ENCODE measurements around the gene ZDHHC14.
A peak's percentile ranks its signal among the peaks of the same experiment; 100 is the strongest.

ZDHHC14 gene

GRCh38 chr6:157517601-157518359 lies 136.8 kb downstream of the ZDHHC14 start:
- TF ChIP-seq GATA1 (IDR thresholded peaks at IDR 0.05; ENCODE audit: low read depth, low read length) (no peak), POLR2A (IDR thresholded peaks at IDR 0.05; ENCODE audit: low read length) (no peak)
- no peak for DNase-seq

- DNase-seq, result no peak
- no peak for TF ChIP-seq POLR2A (IDR thresholded peaks at IDR 0.05; ENCODE audit: low read length)
- TF ChIP-seq GATA1 (IDR thresholded peaks at IDR 0.05; ENCODE audit: low read depth, low read length), result no peak
Observed at GRCh38 chr6:157518397-157519250, 137.6 kb downstream of the ZDHHC14 start.

GRCh38 chr6:157519255-157520116 lies 138.5 kb downstream of the ZDHHC14 start:
- no peak for TF ChIP-seq POLR2A (IDR thresholded peaks at IDR 0.05; ENCODE audit: low read length)
- TF ChIP-seq GATA1 (IDR thresholded peaks at IDR 0.05; ENCODE audit: low read depth, low read length), result no peak
- no peak for DNase-seq

- DNase-seq, result no peak
- no peak for TF ChIP-seq POLR2A (IDR thresholded peaks at IDR 0.05; ENCODE audit: low read length)
- no peak for TF ChIP-seq GATA1 (IDR thresholded peaks at IDR 0.05; ENCODE audit: low read depth, low read length)
Observed at GRCh38 chr6:157520117-157520406, 139.1 kb downstream of the ZDHHC14 start.

- DNase-seq, result peak in 1 of 2 experiments; percentile 27
- TF ChIP-seq POLR2A (IDR thresholded peaks at IDR 0.05; ENCODE audit: low read length), result no peak
- TF ChIP-seq GATA1 (IDR thresholded peaks at IDR 0.05; ENCODE audit: low read depth, low read length), result no peak
Observed at GRCh38 chr6:157520596-157521361, 139.8 kb downstream of the ZDHHC14 start.

- TF ChIP-seq GATA1 (IDR thresholded peaks at IDR 0.05; ENCODE audit: low read depth, low read length) (no peak), POLR2A (IDR thresholded peaks at IDR 0.05; ENCODE audit: low read length) (no peak)
- DNase-seq, result peak; percentile 29 to 71
Observed at GRCh38 chr6:157521362-157522335, 140.7 kb downstream of the ZDHHC14 start.

GRCh38 chr6:157522472-157522871 lies 141.5 kb downstream of the ZDHHC14 start:
- no peak for DNase-seq
- no peak for TF ChIP-seq POLR2A (IDR thresholded peaks at IDR 0.05; ENCODE audit: low read length)
- no peak for TF ChIP-seq GATA1 (IDR thresholded peaks at IDR 0.05; ENCODE audit: low read depth, low read length)

- TF ChIP-seq GATA1 (IDR thresholded peaks at IDR 0.05; ENCODE audit: low read depth, low read length), result no peak
- no peak for TF ChIP-seq POLR2A (IDR thresholded peaks at IDR 0.05; ENCODE audit: low read length)
- no peak for DNase-seq
Observed at GRCh38 chr6:157524735-157525134, 143.7 kb downstream of the ZDHHC14 start.

- TF ChIP-seq POLR2A (IDR thresholded peaks at IDR 0.05; ENCODE audit: low read length), result no peak
- no peak for DNase-seq
Observed at GRCh38 chr6:157525292-157525889, 144.4 kb downstream of the ZDHHC14 start.

- no peak for DNase-seq
Observed at GRCh38 chr6:157525918-157526425, 145.0 kb downstream of the ZDHHC14 start.

GRCh38 chr6:157527471-157527907 lies 146.5 kb downstream of the ZDHHC14 start:
- no peak for TF ChIP-seq GATA1 (IDR thresholded peaks at IDR 0.05; ENCODE audit: low read depth, low read length)

More at GRCh38 chr6:157525918-157526425, 145.0 kb downstream of the ZDHHC14 start:
- no peak for TF ChIP-seq POLR2A (IDR thresholded peaks at IDR 0.05; ENCODE audit: low read length)
- no peak for TF ChIP-seq GATA1 (IDR thresholded peaks at IDR 0.05; ENCODE audit: low read depth, low read length)

More at GRCh38 chr6:157527471-157527907, 146.5 kb downstream of the ZDHHC14 start:
- DNase-seq, result peak in 1 of 2 experiments; percentile 32
